HepG2 (cell line): ENCODE results near the gene DDX1.

Experiments
- ATAD3A ChIP-seq: sonication (generic); formaldehyde crosslinking; IDR thresholded peaks from 2 replicates; pipeline ENCODE4 v1.4.0; 2020; ENCODE audit warnings: missing genetic modification reagents
- EZH2 ChIP-seq: conservative IDR thresholded peaks from 2 replicates; pipeline ENCODE4 v1.6.1; 2012; ENCODE audit warnings: mild to moderate bottlenecking, low read depth, low read length, moderate library complexity
- JUN ChIP-seq: sonication (generic); formaldehyde crosslinking; IDR thresholded peaks from 2 replicates; pipeline ENCODE4 v1.4.0; 2020; ENCODE audit warnings: mild to moderate bottlenecking, missing genetic modification reagents
- NR3C1 ChIP-seq: sonication (generic); formaldehyde crosslinking; IDR thresholded peaks from 2 replicates; pipeline ENCODE4 v1.4.0; 2020; ENCODE audit warnings: missing genetic modification reagents
- PHF5A ChIP-seq: IDR thresholded peaks from one replicate; pipeline ENCODE4 v1.6.1; 2018; ENCODE audit warnings: low read depth, missing genetic modification reagents; ENCODE audit not compliant: unreplicated experiment
- RXRA ChIP-seq: sonication (generic); formaldehyde crosslinking; IDR thresholded peaks from 2 replicates; pipeline ENCODE4 v1.5.1; 2020; ENCODE audit warnings: missing genetic modification reagents
- SSRP1 ChIP-seq: IDR thresholded peaks from 2 replicates; pipeline ENCODE4 v1.6.1; 2016; ENCODE audit warnings: control low read depth
- TF ChIP-seq, protein P1 (sequence below): sonication (generic); formaldehyde crosslinking; IDR thresholded peaks from 2 replicates; pipeline ENCODE4 v1.9.0; 2021; ENCODE audit warnings: missing genetic modification reagents, mild to moderate bottlenecking, borderline replicate concordance

DNA sequence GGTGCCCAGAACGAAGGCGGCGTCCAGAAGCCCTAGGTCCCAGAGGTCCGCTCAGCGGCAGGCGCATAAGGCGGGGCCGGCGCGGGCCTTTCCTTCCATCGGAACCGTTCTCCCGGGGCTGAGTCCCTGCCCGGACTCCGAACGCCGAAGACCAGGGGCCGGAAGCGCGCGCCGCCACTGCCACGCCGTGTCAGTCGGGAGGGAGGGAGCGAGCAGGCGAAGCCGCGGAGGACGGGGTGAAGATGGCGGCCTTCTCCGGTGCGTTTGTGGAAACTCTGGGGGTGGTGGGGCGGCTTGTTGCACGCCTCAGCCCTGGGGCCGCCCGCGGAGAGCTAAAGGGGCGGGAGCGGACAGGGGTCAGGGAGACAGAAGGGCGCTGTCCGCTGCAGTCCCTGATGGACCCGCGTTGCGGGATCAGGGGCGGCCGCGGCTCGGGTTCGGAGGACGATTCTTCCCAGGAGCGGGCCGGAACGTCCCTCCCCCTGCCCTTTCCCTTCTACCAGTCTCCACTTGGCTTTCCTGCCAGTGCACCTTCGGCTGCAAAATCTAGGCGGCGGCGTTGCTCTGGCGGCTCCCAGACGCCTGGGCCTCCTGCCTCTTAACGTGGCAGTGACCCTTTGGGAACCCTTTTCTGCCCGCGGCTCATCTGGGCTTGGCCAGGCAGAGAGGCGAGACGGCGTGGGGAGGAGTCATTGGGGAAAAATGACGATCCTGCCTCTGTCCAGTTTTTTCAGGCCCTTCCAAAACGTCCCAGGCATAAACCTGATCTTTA is at the start of gene DDX1:
- TF ChIP-seq ATAD3A (CRISPR knock-in tag) (0 out of 2 replicates have a peak, but pooled peaks have one; percentile 58), NR3C1 (CRISPR knock-in tag) (0 out of 2 replicates have a peak, but pooled peaks have one; percentile 6), EZH2 (no peak), SSRP1 (CRISPR knock-in tag) (peak; percentile 95), PHF5A (peak; percentile 96), RXRA (CRISPR knock-in tag) (peak; percentile 92), JUN (CRISPR knock-in tag) (peak; percentile 76; the same call in 1 of the 2 replicates)
- TF ChIP-seq, protein P1, sequence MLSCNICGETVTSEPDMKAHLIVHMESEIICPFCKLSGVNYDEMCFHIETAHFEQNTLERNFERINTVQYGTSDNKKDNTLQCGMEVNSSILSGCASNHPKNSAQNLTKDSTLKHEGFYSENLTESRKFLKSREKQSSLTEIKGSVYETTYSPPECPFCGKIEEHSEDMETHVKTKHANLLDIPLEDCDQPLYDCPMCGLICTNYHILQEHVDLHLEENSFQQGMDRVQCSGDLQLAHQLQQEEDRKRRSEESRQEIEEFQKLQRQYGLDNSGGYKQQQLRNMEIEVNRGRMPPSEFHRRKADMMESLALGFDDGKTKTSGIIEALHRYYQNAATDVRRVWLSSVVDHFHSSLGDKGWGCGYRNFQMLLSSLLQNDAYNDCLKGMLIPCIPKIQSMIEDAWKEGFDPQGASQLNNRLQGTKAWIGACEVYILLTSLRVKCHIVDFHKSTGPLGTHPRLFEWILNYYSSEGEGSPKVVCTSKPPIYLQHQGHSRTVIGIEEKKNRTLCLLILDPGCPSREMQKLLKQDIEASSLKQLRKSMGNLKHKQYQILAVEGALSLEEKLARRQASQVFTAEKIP (CRISPR knock-in tag) = 0 out of 2 replicates have a peak, but pooled peaks have one; percentile 57
